Ishikawa (cell line): ENCODE results near the gene BIRC2.

ENCODE experiments used
- CREB1 ChIP-seq: IDR thresholded peaks from 2 replicates; pipeline ENCODE4 v1.6.1; 2012; ENCODE audit warnings: low read depth
- EP300 ChIP-seq: IDR thresholded peaks from 2 replicates; pipeline ENCODE4 v1.6.1; 2012; ENCODE audit warnings: borderline replicate concordance
- NFIC ChIP-seq: IDR thresholded peaks from 2 replicates; pipeline ENCODE4 v1.6.1; 2012
- RAD21 ChIP-seq: IDR thresholded peaks from 2 replicates; pipeline ENCODE4 v1.6.1; 2012; ENCODE audit warnings: low read depth
- TAF1 ChIP-seq: IDR thresholded peaks from 2 replicates; pipeline ENCODE4 v1.6.1; 2012; ENCODE audit warnings: low read depth, mild to moderate bottlenecking
- YY1 ChIP-seq: IDR thresholded peaks from 2 replicates; pipeline ENCODE4 v1.6.1; 2012; ENCODE audit warnings: low read depth
- TF ChIP-seq, protein P1 (sequence below): IDR thresholded peaks from 2 replicates; pipeline ENCODE4 v1.6.1; 2012; ENCODE audit warnings: low read depth, mild to moderate bottlenecking
- TF ChIP-seq, protein P2 (sequence below): IDR thresholded peaks from 2 replicates; pipeline ENCODE4 v1.6.1; 2012

DNA sequence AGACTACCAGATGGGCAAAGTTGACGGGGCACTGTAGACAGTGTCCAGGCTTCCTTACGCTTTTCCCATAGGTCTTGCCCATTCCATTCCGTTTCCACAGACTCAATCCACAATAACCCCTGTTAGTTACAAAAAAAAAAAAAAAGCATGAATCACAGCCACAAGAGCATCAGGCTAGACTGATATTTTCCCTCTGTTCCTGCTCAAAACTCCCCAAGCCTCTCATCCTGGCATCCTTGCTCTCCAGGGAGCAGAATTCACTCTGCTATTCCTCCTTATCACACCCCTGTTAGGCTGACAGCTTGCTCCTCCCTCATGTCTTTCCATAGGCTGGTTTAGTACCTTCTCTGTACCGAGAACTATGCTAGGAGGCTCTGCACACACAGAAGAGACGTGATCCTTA is 63.4 kb downstream of the BIRC2 start:
- no peak for TF ChIP-seq NFIC
- TF ChIP-seq, protein P1, sequence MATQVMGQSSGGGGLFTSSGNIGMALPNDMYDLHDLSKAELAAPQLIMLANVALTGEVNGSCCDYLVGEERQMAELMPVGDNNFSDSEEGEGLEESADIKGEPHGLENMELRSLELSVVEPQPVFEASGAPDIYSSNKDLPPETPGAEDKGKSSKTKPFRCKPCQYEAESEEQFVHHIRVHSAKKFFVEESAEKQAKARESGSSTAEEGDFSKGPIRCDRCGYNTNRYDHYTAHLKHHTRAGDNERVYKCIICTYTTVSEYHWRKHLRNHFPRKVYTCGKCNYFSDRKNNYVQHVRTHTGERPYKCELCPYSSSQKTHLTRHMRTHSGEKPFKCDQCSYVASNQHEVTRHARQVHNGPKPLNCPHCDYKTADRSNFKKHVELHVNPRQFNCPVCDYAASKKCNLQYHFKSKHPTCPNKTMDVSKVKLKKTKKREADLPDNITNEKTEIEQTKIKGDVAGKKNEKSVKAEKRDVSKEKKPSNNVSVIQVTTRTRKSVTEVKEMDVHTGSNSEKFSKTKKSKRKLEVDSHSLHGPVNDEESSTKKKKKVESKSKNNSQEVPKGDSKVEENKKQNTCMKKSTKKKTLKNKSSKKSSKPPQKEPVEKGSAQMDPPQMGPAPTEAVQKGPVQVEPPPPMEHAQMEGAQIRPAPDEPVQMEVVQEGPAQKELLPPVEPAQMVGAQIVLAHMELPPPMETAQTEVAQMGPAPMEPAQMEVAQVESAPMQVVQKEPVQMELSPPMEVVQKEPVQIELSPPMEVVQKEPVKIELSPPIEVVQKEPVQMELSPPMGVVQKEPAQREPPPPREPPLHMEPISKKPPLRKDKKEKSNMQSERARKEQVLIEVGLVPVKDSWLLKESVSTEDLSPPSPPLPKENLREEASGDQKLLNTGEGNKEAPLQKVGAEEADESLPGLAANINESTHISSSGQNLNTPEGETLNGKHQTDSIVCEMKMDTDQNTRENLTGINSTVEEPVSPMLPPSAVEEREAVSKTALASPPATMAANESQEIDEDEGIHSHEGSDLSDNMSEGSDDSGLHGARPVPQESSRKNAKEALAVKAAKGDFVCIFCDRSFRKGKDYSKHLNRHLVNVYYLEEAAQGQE = no peak
- TF ChIP-seq CREB1 = no peak
- no peak for TF ChIP-seq RAD21
- TF ChIP-seq EP300 = no peak
- TF ChIP-seq TAF1 = no peak
- TF ChIP-seq, protein P2, sequence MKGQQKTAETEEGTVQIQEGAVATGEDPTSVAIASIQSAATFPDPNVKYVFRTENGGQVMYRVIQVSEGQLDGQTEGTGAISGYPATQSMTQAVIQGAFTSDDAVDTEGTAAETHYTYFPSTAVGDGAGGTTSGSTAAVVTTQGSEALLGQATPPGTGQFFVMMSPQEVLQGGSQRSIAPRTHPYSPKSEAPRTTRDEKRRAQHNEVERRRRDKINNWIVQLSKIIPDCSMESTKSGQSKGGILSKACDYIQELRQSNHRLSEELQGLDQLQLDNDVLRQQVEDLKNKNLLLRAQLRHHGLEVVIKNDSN = no peak
- no peak for TF ChIP-seq YY1
